IPS-NIHi7 (cell line): ENCODE results near the gene EPAS1.

ENCODE experiments used
- DNase-seq: peaks from one replicate; pipeline ENCODE4 v3.0.0; 2012; ENCODE audit warnings: mixed read lengths; ENCODE audit errors: extremely low spot score

The EPAS1 gene

DNA sequence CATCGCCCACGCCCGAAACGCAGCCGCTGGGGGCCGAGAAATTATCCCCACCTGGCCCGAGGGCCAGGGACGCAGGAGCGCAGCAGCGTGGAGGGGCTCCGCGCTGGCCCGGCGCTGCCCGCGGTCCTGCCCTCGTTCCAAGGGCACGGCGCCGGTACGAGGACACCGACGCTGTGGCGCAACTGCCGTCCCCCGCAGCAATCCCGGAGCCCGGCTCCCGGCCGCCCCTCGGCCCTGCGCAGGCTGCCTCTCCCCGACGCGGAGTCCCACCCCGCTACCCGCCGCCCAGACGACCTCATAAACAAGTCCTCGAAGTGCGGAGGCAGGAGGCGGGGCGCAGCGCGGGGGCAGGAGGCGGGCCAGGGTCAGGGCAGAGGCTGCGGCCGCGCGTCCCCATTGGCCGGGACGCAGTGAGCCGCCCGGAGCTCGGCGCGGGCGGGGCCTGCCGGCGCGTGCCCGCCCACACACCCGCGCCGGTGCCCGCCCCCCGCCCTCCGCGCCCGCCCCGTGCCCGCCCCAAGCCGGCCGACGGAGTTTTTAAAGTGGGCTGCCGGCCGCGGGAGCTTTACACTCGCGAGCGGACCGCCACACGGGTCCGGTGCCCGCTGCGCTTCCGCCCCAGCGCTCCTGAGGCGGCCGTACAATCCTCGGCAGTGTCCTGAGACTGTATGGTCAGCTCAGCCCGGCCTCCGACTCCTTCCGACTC is at the start of gene EPAS1:
Gene EPAS1, plus strand, starts transcription at position 568 of the 706 bp plus-strand sequence. CDS start 505 bp downstream, outside the sequence.
- peak; percentile 98 for DNase-seq

GRCh38 chr2:46248171-46248570 is 49.0 kb upstream of the EPAS1 start:
- DNase-seq: no peak

DNA sequence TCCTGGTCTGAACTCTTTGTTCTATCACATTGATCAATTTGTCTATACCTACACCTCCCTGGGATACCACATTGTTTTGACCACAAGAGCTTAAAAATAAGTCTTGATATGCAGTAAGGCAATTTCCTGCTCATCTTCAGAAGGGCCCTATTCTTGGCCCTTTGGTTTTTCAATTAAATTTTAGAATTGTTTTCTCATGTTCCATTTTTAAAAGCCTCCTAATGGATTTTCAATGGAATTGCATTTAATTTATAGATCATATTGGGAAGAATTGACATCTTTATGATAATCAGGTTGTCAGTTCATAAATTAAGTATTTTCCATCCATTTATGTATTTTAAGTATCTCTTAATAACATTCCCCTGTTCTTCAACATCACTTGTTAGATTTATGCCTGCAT is 47.6 kb upstream of the EPAS1 start:
- no peak for DNase-seq

GRCh38 chr2:46252891-46253659 is 44.1 kb upstream of the EPAS1 start:
- no peak for DNase-seq

DNA sequence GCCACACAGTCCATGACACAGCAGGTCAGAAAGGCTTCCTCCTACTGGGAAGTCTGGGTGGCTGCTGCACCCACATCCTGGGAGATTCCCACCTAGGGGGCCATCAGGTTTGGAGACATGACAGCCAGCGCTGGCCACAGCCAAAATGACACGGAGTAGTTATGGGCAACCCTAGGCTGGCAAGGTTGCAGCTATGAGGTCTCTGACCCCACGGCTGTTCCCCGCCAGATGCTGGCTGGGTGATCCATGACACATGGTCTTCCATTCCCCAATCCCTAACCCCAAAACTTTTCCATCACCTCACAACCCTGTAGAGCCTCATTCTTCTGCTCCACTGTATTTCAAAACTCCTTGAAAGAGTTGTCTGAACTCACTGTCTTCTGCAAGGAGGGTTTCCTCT is 42.7 kb upstream of the EPAS1 start:
- no peak for DNase-seq

DNA sequence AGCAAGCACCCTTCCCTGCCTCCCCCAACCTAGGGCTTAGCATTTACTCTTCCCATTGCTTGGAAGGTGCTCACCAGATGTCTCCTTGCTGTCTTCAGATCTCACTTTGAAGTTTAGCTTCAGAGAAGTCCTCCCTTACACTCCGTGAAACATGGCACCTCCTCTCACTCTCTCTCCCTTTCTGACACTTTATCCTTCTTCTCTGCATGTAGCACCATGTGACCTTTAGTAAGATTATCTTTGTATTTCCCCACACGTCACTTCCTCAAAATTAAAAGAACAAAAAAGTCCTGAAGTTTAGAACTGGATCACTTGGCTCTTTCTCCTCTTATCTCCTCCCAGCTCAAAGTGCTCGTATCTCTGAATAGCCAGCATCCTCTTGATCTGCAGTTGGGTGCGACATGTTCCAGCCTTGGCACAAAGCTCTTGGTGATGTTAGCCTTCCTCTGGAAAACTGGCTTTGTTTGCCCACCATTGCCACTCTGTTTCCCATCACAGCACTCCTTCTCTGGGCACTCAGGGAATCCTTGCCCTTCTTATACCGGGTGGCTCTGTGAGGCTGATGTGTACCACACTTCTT is 40.6 kb upstream of the EPAS1 start:
- no peak for DNase-seq

GRCh38 chr2:46257476-46257875 is 39.7 kb upstream of the EPAS1 start:
- no peak for DNase-seq

- no peak for DNase-seq
Measured at GRCh38 chr2:46257980-46258379, 39.2 kb upstream of the EPAS1 start.

DNA sequence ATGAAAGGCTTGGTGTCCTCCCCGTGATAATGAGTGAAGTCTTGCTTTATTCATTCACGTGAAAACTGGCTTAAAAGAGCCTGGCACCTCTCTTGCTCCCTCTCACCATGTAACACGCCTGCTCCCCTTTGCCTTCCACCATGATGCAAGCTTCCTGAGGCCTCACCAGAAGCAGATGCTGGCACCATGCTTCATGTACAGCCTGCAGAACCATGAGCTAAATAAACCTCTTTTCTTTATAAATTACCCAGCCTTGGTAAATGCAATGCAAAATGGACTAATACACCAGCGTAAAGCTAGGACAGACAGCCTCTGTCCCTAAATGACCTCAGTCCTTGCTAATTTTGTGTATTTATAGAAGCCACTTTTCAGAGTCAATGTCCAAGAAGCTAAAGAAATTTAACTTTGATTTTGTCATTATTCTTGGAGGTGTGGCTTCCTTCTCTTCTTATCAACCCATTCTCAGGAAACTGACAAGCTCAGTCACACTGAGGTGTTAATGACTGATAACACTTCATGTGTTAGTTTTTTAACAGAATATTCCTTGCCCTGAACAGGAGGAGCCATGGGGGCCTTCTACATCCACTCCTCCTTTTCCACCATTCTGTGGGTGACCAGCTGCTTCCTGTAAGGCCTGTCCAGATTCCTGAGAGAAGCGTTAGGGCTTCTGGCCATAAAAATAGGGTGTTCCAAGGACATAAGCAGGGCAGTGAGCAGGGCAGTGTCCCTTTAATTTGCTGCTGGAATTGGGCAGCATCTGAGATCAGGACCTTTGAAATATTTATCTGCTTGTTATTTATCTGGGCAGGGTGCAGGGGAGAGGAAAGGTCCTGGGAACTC is 38.0 kb upstream of the EPAS1 start:
- DNase-seq: no peak

- no peak for DNase-seq
Measured at GRCh38 chr2:46259777-46260168, 37.4 kb upstream of the EPAS1 start.

DNA sequence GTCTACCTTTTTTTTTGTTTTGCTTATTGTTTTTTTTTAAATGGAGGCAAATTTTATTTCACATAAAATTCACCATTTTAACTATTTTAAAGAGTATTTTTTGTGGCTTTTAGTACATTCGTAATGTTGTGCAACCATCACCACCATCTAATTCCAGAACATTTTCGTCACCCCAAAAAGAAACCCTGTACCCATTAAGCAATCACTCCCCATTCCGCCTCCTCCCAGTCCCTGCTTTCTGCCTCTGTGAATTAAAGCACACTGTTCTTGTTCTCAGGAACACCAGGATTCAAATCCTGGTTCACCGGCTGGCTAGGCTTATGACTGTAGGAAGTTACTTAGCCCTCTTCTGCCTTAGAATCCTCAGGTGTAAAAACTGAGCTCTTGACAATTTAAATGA is 36.9 kb upstream of the EPAS1 start:
- DNase-seq: no peak

GRCh38 chr2:46262248-46262938 is 34.8 kb upstream of the EPAS1 start:
- no peak for DNase-seq

GRCh38 chr2:46263347-46263746 is 33.9 kb upstream of the EPAS1 start:
- DNase-seq: no peak

DNA sequence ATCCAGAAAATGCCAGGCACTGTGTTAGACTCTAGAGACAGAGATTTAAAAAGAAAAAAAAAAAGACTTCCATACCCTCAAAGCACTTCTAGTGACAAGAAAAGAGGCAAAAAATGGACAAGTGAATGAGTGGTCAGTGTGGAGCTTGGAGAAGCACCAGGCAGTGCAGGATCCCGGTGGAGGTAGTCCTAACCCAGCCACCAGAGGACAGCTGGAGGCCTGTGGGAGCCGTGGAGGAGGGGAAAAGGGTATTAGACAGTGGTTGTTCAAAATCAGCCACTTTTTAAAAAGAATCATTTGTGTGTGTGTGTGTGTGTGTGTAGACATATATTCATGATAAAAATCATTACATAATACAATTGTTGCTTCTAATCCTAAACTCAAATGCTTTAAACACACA is 32.8 kb upstream of the EPAS1 start:
- no peak for DNase-seq

GRCh38 chr2:46266134-46266533 is 31.1 kb upstream of the EPAS1 start:
- no peak for DNase-seq

DNA sequence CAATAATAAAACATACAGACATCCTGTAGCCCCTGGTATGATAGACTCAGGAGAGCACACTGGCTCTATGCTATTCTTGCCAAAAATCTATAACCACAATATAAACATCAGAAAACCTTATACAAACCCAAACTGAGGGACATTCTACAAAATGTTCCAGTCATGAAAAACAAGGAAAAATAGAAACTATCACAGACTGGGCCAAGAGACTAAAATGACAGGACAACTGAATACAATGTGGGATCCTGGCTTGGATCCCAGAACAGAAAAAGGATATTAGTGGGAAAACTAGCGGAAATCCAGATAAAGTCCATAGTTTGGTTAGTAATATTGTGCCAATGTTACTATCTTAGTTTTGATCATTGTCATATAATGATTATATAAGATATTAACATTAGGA is 29.6 kb upstream of the EPAS1 start:
- DNase-seq: no peak

GRCh38 chr2:46268196-46268595 is 29.0 kb upstream of the EPAS1 start:
- no peak for DNase-seq

GRCh38 chr2:46269001-46269400 is 28.2 kb upstream of the EPAS1 start:
- no peak for DNase-seq

GRCh38 chr2:46269544-46270273 is 27.5 kb upstream of the EPAS1 start:
- no peak for DNase-seq

GRCh38 chr2:46270384-46270783 is 26.8 kb upstream of the EPAS1 start:
- DNase-seq: no peak
